Fibroblast of skin of left biceps (primary cell): ENCODE data around the gene TMEM150C.
A peak's percentile ranks its signal among the peaks of the same experiment; 100 is the strongest.
"Not testable (repeated sequence)": the region's sequence is repeated elsewhere in the genome, so short reads cannot be mapped to it uniquely, and the experiment has no call there.

Experiments used
- DNase-seq, 2 experiments: peaks; one replicate each; pipeline ENCODE4 v3.0.0-alpha.2; 2013; ENCODE audit warnings: low read depth in 2 of 2

The TMEM150C gene

DNA sequence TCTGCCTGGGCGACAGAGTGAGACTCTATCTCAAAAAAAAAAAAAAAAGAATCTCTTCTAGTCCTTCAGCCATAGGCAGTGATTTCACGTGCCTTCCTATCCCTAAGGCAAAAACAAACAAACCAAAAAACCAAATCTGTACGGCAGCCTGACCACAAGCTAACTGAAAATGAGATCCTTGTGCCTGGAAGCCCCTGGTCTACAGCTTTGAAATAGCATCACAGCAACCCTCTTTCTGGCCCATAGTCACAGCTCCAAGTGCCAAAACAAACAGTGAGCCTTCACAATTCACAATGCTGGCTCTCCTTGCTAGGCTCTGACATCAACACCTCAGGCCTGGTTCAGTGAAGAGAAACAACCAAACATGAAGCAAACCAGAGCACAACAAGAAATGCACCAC is 46.1 kb downstream of the TMEM150C start:
- peak; percentile 66 to 68 for DNase-seq

DNA sequence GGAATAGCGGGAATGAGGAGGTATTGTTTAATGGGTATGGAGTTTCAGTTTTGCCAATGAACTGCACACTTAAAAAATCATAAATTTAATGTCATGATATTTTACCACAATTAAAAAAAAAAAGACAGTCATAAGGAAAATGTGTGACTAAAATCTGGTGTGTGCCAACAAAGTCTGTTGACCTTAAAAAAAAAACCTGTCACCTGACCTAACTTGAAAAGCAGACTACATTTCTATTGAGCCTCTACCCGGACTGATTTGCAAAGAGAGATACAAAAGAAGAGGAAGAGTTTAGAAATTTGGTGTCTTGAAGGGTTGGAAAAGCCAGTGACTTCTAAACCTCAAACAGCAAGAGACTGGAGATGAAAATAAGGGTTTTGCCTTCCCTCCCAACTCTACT is 48.4 kb downstream of the TMEM150C start:
- DNase-seq = no peak

DNA sequence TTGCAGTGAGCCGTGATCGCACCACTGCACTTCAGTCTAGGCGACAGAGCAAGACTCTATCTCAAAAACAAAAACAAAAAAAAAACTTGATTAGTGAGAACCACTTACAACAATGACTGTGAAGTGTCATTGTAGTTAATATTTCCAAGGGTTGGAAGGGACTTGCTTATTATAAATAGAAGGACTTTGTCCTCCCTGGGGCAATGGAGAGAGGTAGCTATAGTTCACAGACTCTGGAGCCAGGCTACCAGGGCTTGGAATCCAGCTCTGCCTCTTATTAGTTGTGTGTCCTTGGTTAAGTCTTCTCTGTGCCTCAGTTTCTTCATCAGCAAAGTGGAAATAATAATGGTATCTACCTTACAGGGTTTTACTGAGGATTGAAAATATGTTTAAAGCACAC is 51.6 kb downstream of the TMEM150C start:
- DNase-seq = no peak

DNA sequence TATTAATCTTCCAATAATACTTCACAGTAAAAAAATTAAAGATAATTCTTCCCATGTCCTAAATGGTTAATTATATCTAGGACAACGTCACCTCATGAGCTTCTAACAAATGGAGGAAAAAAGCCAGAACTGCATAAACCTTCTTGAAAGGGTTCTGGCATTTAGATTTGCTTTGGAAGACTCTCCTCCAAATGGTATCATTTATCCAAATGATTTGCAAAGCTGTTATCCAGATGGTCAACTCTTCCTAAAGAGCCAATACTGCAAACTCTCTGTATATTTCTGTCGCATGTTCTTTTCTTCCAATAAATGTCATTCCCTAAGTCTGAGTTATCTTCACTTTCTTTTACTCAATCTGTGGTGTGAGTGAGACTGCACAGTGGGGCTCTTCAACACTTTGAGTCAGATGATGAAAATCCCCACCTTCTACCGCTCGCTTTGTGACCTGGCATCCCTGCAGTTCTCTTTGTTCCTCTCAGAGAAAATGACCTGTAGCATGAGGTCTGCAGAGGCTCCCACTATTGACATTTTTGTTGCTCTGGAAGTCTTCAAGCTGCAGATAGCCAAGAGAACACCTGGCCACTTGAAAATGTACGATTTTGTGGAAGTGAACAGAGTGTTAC is 52.9 kb downstream of the TMEM150C start:
- no peak for DNase-seq

DNA sequence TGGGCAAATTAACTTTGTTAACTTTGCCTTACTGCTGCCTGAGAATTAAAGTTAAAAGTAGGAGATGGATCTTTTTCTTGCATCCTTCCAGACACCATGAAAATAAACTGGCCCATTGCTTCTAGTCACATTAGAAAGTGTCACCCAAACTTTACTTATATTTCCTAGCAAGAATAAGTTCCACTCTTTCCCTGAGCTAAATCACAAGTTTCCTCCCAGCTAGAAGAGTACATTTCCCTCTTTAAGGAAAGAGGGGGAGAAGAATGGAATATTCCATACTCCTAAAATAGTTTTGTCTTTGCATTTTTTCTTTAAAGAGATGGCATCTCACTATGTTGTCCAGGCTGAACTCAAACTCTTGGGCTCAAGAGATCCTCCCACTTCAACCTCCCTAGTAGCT is 53.8 kb downstream of the TMEM150C start:
- no peak for DNase-seq

DNA sequence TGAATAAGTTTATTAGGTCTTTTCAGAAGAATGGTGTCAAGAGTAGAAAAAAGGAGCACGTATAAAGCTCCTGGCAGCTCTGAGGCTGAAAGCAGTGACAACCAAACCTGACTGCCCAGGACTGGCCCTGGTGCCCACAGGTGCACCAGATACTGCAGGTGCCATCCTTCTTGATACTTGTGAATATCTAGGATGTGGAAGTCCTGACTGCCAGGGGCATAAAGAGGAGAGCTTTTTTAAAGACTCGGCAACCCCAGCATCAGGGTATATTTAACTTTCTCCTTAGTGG is 60.7 kb downstream of the TMEM150C start:
- DNase-seq = no peak

DNA sequence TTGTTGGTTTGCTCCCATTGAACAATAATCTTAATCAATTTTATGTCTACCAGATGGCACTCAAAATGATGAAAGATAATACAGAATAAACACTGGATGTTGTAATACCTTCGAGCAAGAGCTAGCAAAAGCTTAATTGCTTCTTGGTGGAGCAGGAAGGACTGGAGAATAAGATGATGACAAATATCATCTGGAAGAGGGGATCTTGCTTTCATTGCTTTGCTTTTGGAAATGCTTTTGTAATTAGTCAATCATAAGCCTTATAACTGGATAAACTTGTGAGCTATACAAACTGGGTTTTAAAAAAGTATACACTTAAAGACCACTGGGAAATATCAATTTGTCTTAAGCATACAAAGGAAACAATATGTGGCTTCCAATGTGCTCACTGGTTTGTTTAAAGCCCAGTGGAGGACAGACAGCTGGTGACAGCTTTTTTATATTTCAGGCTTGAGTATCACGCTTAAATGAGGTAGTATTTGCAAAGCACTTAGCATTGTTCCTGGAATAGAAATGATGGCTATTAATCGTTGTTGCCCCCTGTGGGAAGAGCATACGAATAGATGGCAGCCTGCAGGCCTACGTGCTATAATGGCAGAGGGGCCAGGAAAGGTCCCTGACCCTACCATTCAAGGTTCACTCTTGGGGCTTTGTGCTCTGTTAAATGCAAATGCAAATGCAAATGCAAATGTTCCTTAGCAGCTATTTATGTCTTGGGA is 61.2 kb downstream of the TMEM150C start:
- peak in 1 of 2 experiments; percentile 31 for DNase-seq

DNA sequence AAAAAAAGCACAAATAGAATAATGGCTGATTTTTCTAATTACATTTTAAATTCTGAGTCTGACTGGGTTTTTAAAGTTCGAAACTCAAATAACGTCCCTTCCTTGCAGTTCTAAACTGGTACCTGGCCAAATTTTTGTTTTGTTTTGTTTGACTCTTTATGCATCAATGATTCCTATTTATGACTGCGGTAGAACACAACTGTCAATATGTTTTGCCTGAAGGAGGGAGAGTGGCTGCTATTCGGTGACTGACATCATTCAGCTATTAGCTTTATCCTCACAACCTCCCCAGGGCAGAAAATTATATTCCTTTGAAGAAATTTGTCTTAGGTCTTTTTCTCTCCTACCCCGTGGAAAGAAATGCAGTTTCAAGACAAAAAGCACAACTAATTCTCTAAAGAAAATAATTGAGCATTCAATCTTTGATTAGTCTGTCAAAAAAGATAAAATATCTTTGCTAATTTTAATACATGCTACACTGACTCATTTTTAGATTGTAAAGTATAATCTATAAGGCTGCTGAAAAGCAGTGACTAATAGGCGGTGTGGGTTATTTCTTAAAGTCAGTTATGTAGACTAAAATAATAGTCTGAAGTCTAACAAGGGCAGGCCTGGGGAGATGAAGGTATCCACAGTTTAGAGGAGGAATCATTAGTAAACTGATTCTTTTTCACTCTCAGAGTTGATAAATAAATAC is 61.9 kb downstream of the TMEM150C start:
- DNase-seq = peak in 1 of 2 experiments; percentile 8

DNA sequence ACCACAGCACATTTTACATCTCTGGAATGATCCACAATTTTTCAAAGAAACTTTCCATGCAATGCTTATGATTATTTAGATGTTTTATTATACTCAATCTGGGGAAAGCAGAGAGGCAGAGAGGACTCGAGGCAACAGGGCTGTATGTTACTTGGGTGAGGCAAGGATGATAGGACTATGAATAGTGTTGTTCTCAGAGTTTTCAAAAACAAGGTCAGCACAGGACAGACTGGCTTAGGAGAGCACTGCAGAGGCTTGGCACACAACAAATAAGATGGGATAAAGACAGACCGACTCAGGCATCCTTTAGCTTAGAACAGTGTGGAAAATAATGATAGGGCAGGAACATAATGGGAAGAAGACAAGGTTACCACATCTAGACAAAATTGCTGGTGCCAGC is 65.4 kb downstream of the TMEM150C start:
- DNase-seq = no peak

DNA sequence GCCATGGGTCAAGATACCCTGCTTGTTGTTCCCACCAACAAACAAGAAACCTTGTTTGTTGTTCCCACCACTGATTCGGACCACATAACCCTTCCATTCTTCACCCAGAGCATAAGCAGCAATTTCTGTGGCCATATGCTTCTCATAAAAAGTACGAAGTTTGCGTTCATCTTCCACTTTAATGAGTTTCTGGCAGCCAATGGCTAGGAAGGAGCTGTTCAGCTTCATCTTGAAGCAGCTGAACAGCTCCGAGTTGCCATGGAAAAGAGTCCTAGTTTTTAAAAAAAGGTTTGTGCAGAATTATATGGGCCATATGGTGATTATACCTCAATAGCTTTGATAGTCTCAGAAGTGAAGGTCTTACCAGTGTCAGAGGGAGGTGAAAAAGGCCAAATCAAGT is 66.1 kb downstream of the TMEM150C start:
- no peak for DNase-seq

DNA sequence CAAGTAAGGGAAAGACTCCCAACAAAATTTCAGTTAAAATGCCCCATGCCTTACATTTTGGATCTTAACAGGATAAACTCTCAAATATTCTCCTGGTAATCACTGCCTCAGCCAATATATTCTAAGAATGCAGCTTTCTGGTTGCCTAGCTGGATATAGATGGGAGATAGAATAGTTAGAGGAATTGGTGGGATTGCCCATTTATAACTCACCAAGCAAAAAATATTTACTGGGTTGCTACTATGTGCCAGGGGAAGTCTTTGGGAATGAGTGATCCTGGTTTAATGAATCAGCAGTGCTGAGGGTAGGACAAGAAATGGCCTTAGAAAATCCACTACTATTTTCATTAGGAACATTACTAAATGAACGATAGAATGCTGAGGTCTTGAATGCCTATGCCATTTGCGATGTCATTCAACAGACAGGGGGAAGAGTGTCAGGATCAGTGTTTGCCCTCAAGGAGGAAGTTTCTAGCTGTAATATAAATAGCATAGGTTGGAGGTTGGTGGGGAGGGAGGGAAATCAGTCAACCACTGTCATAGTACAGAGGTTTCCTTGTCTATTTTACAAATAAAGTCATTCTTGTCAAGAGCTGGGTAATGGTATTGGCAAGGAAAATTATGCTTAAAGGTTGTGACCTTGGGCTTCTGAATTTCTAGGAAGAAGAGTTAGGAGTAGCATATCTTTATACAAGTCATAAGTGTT is 67.9 kb downstream of the TMEM150C start:
- no peak for DNase-seq

DNA sequence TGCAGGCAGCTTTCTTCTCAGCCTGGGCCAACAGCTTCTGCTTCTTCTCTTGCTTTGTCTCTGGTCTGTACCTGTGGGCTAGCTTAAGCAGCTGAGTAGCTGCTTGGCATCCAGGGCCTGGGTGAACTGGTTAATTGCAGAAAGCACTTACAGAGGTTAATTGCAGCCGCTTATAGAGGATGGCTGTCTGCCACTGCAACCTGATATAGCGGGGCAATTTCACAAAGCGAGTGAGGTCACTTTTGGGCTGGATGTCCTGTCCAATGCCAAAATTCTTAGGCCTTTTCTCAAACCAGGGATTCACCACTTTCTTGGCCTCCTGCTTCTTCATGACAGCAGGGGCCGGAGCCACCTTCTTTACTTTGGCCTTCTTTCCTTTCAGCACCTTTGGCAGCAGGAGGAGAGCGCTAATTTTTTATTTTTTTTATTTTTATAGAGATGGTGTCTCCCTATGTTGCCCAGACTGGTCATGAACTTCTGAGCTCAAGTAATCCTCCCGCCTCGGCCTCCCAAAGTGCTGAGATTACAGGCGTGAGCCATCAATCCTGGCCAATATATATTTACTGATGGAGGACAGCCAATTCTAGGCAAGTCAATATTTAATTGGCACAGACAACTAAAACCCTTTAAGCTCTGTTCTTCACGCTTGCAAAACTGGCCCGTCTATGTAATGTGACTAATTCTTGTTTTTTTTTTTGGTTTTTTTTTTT is 70.4 kb downstream of the TMEM150C start:
- DNase-seq = no peak

DNA sequence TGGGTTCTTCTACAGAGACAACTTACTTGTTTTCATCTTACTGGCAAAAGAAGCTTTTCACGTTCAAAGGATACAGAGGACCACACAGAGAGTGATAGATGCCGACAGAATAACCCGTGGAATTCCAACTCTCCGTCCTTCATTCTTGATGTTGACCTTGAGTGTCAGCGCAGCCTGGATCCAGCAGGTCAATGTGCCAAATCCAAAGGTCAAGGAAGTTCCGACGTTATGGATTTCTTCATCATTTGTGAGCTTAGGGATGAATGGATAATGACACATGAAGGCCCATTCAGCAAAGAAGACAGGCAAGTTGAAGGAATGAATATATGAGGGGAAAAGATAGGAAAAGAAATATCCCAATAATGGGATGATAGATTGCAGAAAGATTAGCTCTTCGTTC is 71.8 kb downstream of the TMEM150C start:
- DNase-seq = no peak

DNA sequence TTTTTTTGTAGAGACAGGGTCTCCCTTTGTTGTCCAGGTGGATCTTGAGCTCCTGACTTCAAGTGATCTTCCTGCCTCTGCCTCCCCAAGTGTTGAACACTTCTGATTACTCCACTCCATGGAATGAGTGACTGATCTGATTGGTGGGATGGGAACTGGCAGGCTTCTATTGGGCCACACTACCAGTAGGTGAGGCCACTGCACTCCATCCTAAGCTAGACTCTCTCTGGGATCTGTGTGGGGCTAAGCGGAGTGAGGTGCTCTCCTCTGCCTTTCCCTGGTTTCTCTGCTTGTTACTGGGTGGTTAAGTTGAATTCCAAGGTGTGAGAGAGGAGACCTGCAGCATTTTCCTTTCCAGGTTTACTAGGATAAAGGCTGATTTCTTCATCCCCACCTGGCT is 72.7 kb downstream of the TMEM150C start:
- no peak for DNase-seq

DNA sequence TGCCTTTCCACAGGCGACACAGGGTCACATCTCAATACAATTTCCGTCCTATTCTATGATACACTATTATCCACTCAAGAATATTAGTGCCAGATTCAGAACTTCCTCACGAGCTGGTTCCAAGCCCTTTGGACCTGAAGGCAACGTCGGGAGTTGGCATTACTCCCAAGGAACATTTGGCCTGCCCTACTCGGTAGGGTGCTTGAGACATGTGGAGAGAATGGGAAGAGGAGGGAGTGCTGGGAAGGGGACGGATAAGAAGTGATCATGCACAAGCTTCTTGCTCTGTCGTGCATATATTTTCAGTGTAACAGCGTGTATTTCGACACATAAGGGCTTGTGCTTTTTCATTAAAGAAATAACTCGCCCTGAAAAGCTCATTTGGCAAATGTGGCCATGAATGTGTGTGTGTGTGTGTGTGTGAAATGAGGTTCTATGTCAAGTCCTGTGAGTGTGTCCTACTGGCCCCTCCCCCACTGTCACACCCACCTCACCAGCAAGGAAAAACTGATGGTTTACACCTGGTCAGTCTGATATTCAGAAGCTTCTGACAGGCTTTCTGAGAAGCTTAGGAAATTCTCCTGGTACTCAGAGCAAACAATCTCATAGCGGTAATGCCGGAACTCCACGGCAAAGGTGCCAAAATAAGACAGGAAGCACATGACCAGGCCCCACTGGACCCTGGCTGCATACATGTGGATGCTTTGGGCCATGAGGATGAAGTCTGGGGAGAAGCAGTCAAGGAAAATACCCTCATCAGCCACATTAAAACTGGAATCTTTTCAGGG is 76.6 kb downstream of the TMEM150C start:
- DNase-seq = no peak

DNA sequence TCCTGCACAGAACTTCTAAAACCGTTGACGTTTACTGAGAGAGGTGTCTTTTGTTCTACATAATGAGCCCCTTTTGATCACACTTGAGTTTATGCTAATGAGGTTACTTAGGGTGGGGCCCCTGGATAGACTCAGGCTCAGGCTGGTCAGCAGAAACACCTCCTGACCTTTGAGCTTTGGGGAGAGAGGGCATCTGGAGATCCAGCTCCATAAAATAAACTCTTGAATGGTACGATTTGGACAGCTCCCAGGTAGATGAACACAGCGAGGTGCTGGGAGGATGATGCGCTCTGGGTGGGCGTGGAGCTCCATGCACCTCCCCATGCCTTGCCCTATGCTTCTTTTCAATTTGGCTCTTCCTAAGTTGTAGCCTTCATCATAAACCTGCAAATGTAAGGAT is 79.4 kb downstream of the TMEM150C start:
- no peak for DNase-seq

DNA sequence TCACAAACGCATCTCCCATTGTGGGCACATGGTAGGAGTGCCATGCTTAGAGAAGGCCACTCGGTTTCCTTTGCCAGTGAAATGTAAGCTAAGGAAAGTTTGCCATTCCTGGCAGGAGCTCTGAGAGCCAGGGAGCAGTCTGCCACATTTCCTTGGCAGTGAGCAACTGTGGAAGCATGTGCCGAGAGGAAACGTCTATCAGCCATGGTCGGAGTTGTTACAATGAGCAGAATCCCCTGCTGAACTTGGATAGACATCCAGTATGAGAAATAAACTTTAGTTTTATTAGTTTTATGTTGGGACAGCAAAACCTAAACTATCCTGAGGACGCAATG is 80.3 kb downstream of the TMEM150C start:
- DNase-seq = no peak

DNA sequence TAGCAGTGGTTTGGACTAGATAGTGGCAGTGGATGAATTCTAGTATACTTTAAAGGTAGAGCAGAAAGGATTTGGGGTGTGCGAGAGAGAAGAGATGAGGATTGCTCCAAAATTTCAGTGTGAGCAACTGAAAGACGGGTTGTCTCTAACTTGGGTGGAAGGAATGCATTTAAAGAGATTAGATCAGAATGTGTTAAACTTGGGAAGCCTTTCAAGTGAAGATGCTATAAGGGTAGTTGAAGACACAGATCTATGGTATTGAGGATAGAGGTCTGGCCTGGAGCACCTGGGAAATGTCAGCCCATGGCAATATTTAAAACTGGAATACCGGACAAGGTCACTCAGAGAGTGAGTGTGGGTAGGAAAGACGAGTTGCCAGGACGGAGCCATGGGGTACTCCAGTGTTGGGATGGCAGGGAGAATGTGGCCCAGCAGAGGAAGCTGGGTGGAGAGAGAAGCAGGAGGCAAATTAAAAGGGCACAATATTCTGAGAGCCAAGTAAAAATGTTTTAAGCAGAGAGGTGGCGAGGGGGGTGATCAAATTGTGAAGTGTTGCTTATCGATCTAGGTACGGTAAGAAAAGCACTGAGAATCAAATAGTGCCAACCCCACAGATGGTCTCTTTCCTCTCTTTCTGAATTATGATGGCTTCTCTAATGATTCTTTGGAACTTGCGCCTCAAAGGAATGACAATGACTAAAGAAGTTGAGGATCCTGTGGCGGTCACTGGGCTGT is 80.8 kb downstream of the TMEM150C start:
- no peak for DNase-seq

DNA sequence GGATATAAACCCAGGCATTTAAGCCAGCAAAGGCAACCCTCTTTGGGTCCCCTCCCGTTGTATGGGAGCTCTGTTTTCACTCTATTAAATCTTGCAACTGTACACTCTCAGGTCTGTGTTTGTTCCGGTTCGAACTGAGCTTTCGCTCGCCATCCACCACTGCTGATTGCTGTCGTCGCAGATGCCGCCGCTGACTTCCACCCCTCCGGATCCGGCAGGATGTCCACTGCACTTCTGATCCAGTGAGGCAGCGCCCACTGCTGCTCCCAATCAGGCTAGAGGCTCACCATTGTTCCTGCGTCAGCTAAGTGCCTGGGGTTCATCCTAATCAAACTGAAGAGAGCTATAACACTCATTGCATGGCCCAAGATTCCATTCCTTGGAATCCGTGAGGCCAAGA is 82.2 kb downstream of the TMEM150C start:
- no peak for DNase-seq

DNA sequence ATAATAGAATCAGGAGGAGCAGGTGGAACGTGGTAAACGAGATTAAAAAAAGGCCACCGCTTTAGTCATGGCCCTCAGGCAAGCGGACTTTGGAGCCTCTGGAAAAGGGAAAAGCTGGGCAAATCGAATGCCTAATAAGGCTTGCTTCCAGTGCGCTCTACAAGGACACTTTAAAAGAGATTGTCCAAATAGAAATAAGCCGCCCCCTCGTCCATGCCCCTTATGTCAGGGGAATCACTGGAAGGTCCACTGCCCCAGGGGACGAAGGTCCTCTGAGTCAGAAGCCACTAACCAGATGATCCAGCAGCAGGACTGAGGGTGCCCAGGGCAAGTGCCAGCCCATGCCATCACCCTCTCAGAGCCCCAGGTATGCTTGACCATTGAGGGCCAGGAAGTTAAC is 84.3 kb downstream of the TMEM150C start:
- DNase-seq = not testable (repeated sequence)

DNA sequence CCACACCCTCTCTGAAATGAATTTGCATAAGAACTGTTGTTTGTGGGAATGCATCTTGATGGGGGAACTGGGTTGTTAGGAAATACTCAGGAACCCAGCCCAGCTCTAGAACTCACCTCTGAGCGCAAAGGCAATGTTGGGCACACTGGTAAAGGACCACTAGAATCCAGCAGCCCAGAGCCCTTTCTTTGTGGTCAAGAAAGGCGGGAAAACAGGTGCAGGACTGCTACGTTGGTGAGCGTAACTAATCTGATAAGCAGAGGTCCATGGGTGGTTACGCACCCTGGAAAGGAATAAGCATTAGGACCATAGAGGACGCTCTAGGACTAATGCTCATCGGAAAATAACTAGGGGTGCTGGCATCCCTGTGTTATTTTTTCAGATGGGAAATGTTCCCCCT is 85.9 kb downstream of the TMEM150C start:
- not testable (repeated sequence) for DNase-seq
